PC-3 (cell line): ENCODE measurements around the gene ADD3.

Experiments
- CTCF ChIP-seq: fragments of 300-600 bp; sonication (generic); conservative IDR thresholded peaks from 2 replicates; pipeline ENCODE4 v1.5.1; 2017; ENCODE audit warnings: antibody characterized with exemption, low read depth, mild to moderate bottlenecking, low read length
- EZH2 ChIP-seq: fragments of 300-600 bp; sonication (generic); IDR thresholded peaks from one replicate; pipeline ENCODE4 v1.6.1; 2017; ENCODE audit warnings: antibody characterized with exemption, mild to moderate bottlenecking, low read length; ENCODE audit not compliant: unreplicated experiment
- EZH2phosphoT487 ChIP-seq: fragments of 300-600 bp; sonication (generic); IDR thresholded peaks from 2 replicates; pipeline ENCODE4 v1.6.1; 2018; ENCODE audit warnings: mild to moderate bottlenecking, antibody characterized with exemption, low read length, borderline replicate concordance

- TF ChIP-seq CTCF (no peak), EZH2 (no peak), EZH2phosphoT487 (no peak)
Observed at GRCh38 chr10:110156046-110156445, 148.3 kb downstream of the ADD3 start.
